Epithelial cell of esophagus (primary cell): Measurements from ENCODE around the gene MAP3K15.

Experiments used
- DNase-seq: peaks from one replicate; pipeline ENCODE4 v3.0.0; 2010; ENCODE audit warnings: low read depth
- H3K4me3 ChIP-seq: 2 replicates; pipeline ENCODE4 v1.5.1; 2011; ENCODE audit warnings: mild to moderate bottlenecking, low read length, control low read depth
- CTCF ChIP-seq: IDR thresholded peaks from 2 replicates; pipeline ENCODE4 v1.5.1; 2011; ENCODE audit warnings: low read depth, mild to moderate bottlenecking, low read length, control low read depth, inconsistent platforms; ENCODE audit not compliant: insufficient read depth; ENCODE audit errors: missing control alignments

The MAP3K15 gene

GRCh38 chrX:19372170-19372546 lies 143.2 kb downstream of the MAP3K15 start:
- peak overlapping the region; percentile 34 for H3K4me3 ChIP-seq
- DNase-seq: peak; percentile 65
- TF ChIP-seq CTCF: peak; percentile 67

- no peak for TF ChIP-seq CTCF
- DNase-seq: peak; percentile 2
- no peak overlapping the region for H3K4me3 ChIP-seq
Measured at GRCh38 chrX:19370061-19370460, 145.2 kb downstream of the MAP3K15 start.

GRCh38 chrX:19368576-19368975 lies 146.7 kb downstream of the MAP3K15 start:
- no peak for TF ChIP-seq CTCF
- DNase-seq: no peak
- no peak overlapping the region for H3K4me3 ChIP-seq

GRCh38 chrX:19361701-19362100 lies 153.6 kb downstream of the MAP3K15 start:
- H3K4me3 ChIP-seq: no peak overlapping the region
- no peak for DNase-seq
- TF ChIP-seq CTCF: no peak

GRCh38 chrX:19360903-19361302 lies 154.4 kb downstream of the MAP3K15 start:
- H3K4me3 ChIP-seq: no peak overlapping the region
- no peak for DNase-seq
- TF ChIP-seq CTCF: no peak

GRCh38 chrX:19358521-19358920 lies 156.8 kb downstream of the MAP3K15 start:
- peak; percentile 15 for DNase-seq
- TF ChIP-seq CTCF: no peak
- no peak overlapping the region for H3K4me3 ChIP-seq

- no peak for DNase-seq
- H3K4me3 ChIP-seq: no peak overlapping the region
- TF ChIP-seq CTCF: no peak
Measured at GRCh38 chrX:19354625-19355024, 160.7 kb downstream of the MAP3K15 start.
